ENCODE data around the gene NKG7. TPM values are rescaled to one million over a fixed set of nuclear protein-coding genes. Genes with fewer than 3 reads are reported as not detected.

NKG7 gene
- polyA plus RNA-seq, 12 donors, result 1.1 to 6.1 (median 2.3) TPM; not detected in 2

Other genes starting within 250 kb of the NKG7 start
- 1 to 10 TPM in 4 of 12 donors, under 1 TPM in 6, not detected in 2; 0.41 to 2.3 (median 0.87) TPM for gene SIGLEC9, start 247.7 kb downstream of the NKG7 start, polyA plus RNA-seq (ENCODE audit: insufficient read length in 12 of 12)
- gene SIGLEC7, start 230.4 kb downstream of the NKG7 start, polyA plus RNA-seq (ENCODE audit: insufficient read length in 12 of 12), result 1 to 10 TPM in 1 of 12 donors, under 1 TPM in 9, not detected in 2; 0.19 to 1.8 (median 0.53) TPM
- 1 to 10 TPM in 10 of 12 donors, not detected in 2; 1.4 to 6.3 (median 3.0) TPM for gene CD33, start 147.6 kb downstream of the NKG7 start, polyA plus RNA-seq (ENCODE audit: insufficient read length in 12 of 12)
- not detected for gene SIGLECL1, start 121.6 kb downstream of the NKG7 start, polyA plus RNA-seq (ENCODE audit: insufficient read length in 12 of 12)
- gene IGLON5, start 61.0 kb downstream of the NKG7 start, polyA plus RNA-seq (ENCODE audit: insufficient read length in 12 of 12), result under 1 TPM in 8 of 12 donors, not detected in 4; 0.07 to 0.61 (median 0.18) TPM
- gene VSIG10L, start 30.5 kb downstream of the NKG7 start, polyA plus RNA-seq (ENCODE audit: insufficient read length in 12 of 12), result 1 to 10 TPM in 7 of 12 donors, under 1 TPM in 3, not detected in 2; 0.74 to 2.2 (median 1.2) TPM
- 10 to 100 TPM in 11 of 12 donors, not detected in 1; 34.1 to 50.4 (median 38.8) TPM for gene ETFB, start 6.3 kb downstream of the NKG7 start, polyA plus RNA-seq (ENCODE audit: insufficient read length in 12 of 12)
- 1 to 10 TPM in 3 of 12 donors, under 1 TPM in 6, not detected in 3; 0.53 to 1.9 (median 0.90) TPM for gene CLDND2, start 3.7 kb downstream of the NKG7 start, polyA plus RNA-seq (ENCODE audit: insufficient read length in 12 of 12)
- gene LIM2, start 15.3 kb upstream of the NKG7 start, polyA plus RNA-seq (ENCODE audit: insufficient read length in 12 of 12), result not detected
- under 1 TPM in 1 of 12 donors, not detected in 11; 0.50 TPM for gene C19orf84, start 17.9 kb upstream of the NKG7 start, polyA plus RNA-seq (ENCODE audit: insufficient read length in 12 of 12)
- 1 to 10 TPM in 1 of 12 donors, under 1 TPM in 9, not detected in 2; 0.31 to 2.6 (median 0.69) TPM for gene SIGLEC10, start 45.0 kb upstream of the NKG7 start, polyA plus RNA-seq (ENCODE audit: insufficient read length in 12 of 12)
- under 1 TPM in 4 of 12 donors, not detected in 8; 0.08 to 0.29 (median 0.17) TPM for gene SIGLEC8, start 85.8 kb upstream of the NKG7 start, polyA plus RNA-seq (ENCODE audit: insufficient read length in 12 of 12)
- not detected for gene CEACAM18, start 105.9 kb upstream of the NKG7 start, polyA plus RNA-seq (ENCODE audit: insufficient read length in 12 of 12)
- gene SIGLEC12, start 129.1 kb upstream of the NKG7 start, polyA plus RNA-seq (ENCODE audit: insufficient read length in 12 of 12), result under 1 TPM in 7 of 12 donors, not detected in 5; 0.12 to 0.43 (median 0.15) TPM
- under 1 TPM in 8 of 12 donors, not detected in 4; 0.13 to 0.70 (median 0.22) TPM for gene SIGLEC6, start 159.0 kb upstream of the NKG7 start, polyA plus RNA-seq (ENCODE audit: insufficient read length in 12 of 12)
- gene ZNF175, start 198.6 kb upstream of the NKG7 start, polyA plus RNA-seq (ENCODE audit: insufficient read length in 12 of 12), result 10 to 100 TPM in 2 of 12 donors, 1 to 10 TPM in 9, not detected in 1; 6.9 to 14.0 (median 9.2) TPM